Ectodermal cell (in vitro differentiated cells): Measurements from ENCODE around the gene IER5.

Experiments
- H3K27ac ChIP-seq: 2 replicates; pipeline ENCODE4 v1.7.0; 2013; ENCODE audit warnings: mild to moderate bottlenecking, low read depth, low read length; ENCODE audit not compliant: insufficient read depth, poor library complexity, severe bottlenecking
- H3K27me3 ChIP-seq: 2 replicates; pipeline ENCODE4 v1.7.0; 2013; ENCODE audit warnings: mild to moderate bottlenecking, low read length; ENCODE audit not compliant: insufficient read depth, control insufficient read depth, poor library complexity, severe bottlenecking
- H3K36me3 ChIP-seq: one replicate; pipeline ENCODE4 v1.7.0; 2013; ENCODE audit warnings: low read length; ENCODE audit not compliant: control insufficient read depth, insufficient read depth
- H3K4me1 ChIP-seq: one replicate; pipeline ENCODE4 v1.7.0; 2013; ENCODE audit warnings: low read length; ENCODE audit not compliant: control insufficient read depth, insufficient read depth
- H3K4me3 ChIP-seq: 2 replicates; pipeline ENCODE4 v1.7.0; 2013; ENCODE audit warnings: low read depth, low read length, control low read depth; ENCODE audit not compliant: insufficient read depth
- H3K9me3 ChIP-seq: 2 replicates; pipeline ENCODE4 v1.7.0; 2013; ENCODE audit warnings: mild to moderate bottlenecking, low read length, moderate library complexity; ENCODE audit not compliant: control insufficient read depth
- WGBS, 2 experiments: methylation state at CpG; one replicate each; pipeline ENCODE4 v1.1.7; 2013; ENCODE audit warnings: missing lambda C conversion rate in 2 of 2; 5-methylcytosine and 5-hydroxymethylcytosine counted together

The IER5 gene

DNA sequence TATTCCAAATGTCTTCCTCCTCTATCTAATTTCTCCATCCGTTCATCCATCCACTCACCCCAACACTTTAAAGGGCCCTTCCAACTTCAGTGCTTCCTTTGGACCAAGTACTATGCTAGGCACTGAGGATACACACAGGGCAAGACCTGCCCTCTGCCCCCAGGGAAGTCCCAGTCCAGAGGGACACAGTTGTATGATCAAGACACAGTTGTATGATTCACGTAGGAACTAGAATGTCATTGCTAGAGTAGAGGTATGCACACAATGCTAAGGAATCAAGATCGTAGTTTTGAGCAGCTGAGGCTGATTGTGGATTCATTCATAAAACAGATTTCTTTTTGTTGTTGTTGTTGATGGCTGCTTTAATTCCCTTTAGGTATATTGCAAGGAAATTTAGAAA lies 11.6 kb upstream of the IER5 start:
- no peaks in the 10 kb centered on the region for H3K36me3 ChIP-seq
- no peaks in the 10 kb centered on the region for H3K27me3 ChIP-seq
- H3K4me1 ChIP-seq, result peaks cover 8% of the 10 kb centered on the region
- no peak overlapping the region for H3K27ac ChIP-seq
- 91 to 94% methylated on average over 3 of the region's 3 CpGs for WGBS, 2 experiments
- H3K9me3 ChIP-seq, result no peaks in the 10 kb centered on the region
- no peak overlapping the region for H3K4me3 ChIP-seq

- Histone ChIP-seq H3K4me3 (no peak overlapping the region), H3K27me3 (no peaks in the 10 kb centered on the region), H3K36me3 (no peaks in the 10 kb centered on the region), H3K9me3 (no peaks in the 10 kb centered on the region), H3K4me1 (peaks cover 8% of the 10 kb centered on the region), H3K27ac (no peak overlapping the region)
- 66 to 77% methylated on average over 7 of the region's 7 CpGs for WGBS, 2 experiments
Measured at GRCh38 chr1:181077576-181078242, 10.8 kb upstream of the IER5 start.

DNA sequence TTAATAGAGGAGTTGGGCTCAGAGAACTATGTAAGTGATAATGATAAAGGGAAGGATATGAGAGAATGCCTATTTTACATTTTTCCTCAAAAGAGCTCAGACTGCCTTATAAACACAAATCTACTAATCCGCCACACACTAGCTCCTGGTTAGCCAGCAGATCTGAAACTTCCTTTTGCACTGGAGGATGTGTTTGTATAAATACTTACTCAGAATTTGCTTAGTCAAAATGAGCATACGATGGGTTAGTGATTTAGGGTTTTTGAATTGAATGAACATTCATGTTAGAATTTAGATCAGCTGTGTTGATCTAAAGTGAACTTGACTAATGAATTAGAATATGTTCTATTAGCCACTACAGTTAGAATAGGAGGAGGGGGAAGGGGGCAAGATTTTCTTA lies 9.1 kb upstream of the IER5 start:
- WGBS, 2 experiments, result 96 to 100% methylated on average over 1 to 2 of the region's 2 CpGs

DNA sequence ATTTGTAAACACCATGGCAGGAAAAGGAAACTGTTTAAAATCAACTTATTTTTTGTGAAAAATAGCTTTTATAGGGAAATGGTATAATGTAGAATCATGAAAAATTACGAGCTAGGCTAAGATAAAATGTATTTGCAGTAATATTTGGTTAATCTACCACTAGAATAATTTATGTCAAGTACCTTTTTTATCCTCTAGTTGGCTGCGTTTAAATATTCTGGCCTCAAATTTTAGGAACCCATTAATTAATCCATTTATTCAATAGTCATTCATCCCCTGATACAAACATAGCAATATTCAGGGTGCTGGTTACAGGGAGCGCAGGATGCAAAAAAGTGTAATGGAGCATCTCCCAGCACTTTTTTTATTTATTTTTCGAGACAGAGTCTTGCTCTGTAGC lies 8.6 kb upstream of the IER5 start:
- no peak overlapping the region for H3K4me3 ChIP-seq
- H3K27me3 ChIP-seq, result no peaks in the 10 kb centered on the region
- H3K36me3 ChIP-seq, result no peaks in the 10 kb centered on the region
- no peaks in the 10 kb centered on the region for H3K9me3 ChIP-seq
- WGBS, 2 experiments, result 93 to 94% methylated on average over 3 of the region's 4 CpGs
- peaks cover 8% of the 10 kb centered on the region for H3K4me1 ChIP-seq
- H3K27ac ChIP-seq, result no peak overlapping the region

More for the DNA sequence above, 9.1 kb upstream of the IER5 start:
- no peak overlapping the region for H3K27ac ChIP-seq
- H3K36me3 ChIP-seq, result no peaks in the 10 kb centered on the region
- no peaks in the 10 kb centered on the region for H3K9me3 ChIP-seq
- peaks cover 8% of the 10 kb centered on the region for H3K4me1 ChIP-seq
- no peak overlapping the region for H3K4me3 ChIP-seq
- H3K27me3 ChIP-seq, result no peaks in the 10 kb centered on the region

DNA sequence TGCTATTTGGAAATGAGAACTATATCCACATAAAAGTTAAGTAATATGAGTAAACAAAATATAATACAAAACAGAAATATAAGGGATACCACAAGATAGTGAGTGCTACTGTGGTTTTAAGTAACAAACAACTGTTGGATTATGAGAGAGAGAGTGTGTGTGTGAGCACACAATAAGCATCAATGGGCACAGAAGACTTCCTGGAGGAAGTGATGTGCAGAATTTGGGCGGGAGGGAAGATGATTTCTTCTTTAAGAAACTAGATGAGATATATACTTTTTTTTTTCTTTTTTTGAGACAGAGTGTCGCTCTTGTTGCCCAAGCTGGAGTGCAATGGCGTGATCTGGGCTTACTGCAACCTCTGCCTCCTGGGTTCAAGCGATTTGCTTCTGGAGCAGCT lies 7.9 kb upstream of the IER5 start:
- Histone ChIP-seq H3K27ac (no peak overlapping the region), H3K4me1 (peaks cover 8% of the 10 kb centered on the region), H3K36me3 (no peaks in the 10 kb centered on the region), H3K9me3 (no peaks in the 10 kb centered on the region), H3K4me3 (no peak overlapping the region), H3K27me3 (no peaks in the 10 kb centered on the region)
- 98 to 99% methylated on average over 4 of the region's 4 CpGs for WGBS, 2 experiments

GRCh38 chr1:181081395-181081794 lies 7.1 kb upstream of the IER5 start:
- Histone ChIP-seq H3K9me3 (no peaks in the 10 kb centered on the region), H3K36me3 (no peaks in the 10 kb centered on the region), H3K27me3 (peaks cover 4% of the 10 kb centered on the region), H3K27ac (no peak overlapping the region), H3K4me1 (peaks cover 8% of the 10 kb centered on the region), H3K4me3 (no peak overlapping the region)
- WGBS, 2 experiments, result 87% methylated on average over 3 of the region's 3 CpGs

GRCh38 chr1:181083842-181084605 lies 4.5 kb upstream of the IER5 start:
- Histone ChIP-seq H3K9me3 (no peaks in the 10 kb centered on the region), H3K4me1 (peaks cover 2% of the 10 kb centered on the region), H3K27ac (no peak overlapping the region), H3K27me3 (peaks cover 19% of the 10 kb centered on the region), H3K36me3 (no peaks in the 10 kb centered on the region), H3K4me3 (no peak overlapping the region)
- 47 to 55% methylated on average over 5 to 6 of the region's 6 CpGs for WGBS, 2 experiments

- Histone ChIP-seq H3K4me1 (peaks cover 2% of the 10 kb centered on the region), H3K4me3 (no peak overlapping the region), H3K9me3 (no peaks in the 10 kb centered on the region), H3K36me3 (no peaks in the 10 kb centered on the region), H3K27me3 (peaks cover 19% of the 10 kb centered on the region), H3K27ac (no peak overlapping the region)
- WGBS, 2 experiments, result 83 to 87% methylated on average over 4 of the region's 4 CpGs
Measured at GRCh38 chr1:181084606-181084969, 3.9 kb upstream of the IER5 start.

GRCh38 chr1:181086091-181086490 lies 2.4 kb upstream of the IER5 start:
- H3K36me3 ChIP-seq, result no peaks in the 10 kb centered on the region
- H3K4me3 ChIP-seq, result no peak overlapping the region
- peaks cover 4% of the 10 kb centered on the region for H3K4me1 ChIP-seq
- 92 to 95% methylated on average over 1 of the region's 1 CpG for WGBS, 2 experiments
- no peak overlapping the region for H3K27ac ChIP-seq
- peaks cover 19% of the 10 kb centered on the region for H3K27me3 ChIP-seq
- no peaks in the 10 kb centered on the region for H3K9me3 ChIP-seq

- no peak overlapping the region for H3K27ac ChIP-seq
- H3K4me1 ChIP-seq, result peaks cover 6% of the 10 kb centered on the region
- 90 to 92% methylated on average over 5 of the region's 5 CpGs for WGBS, 2 experiments
- H3K27me3 ChIP-seq, result peaks cover 19% of the 10 kb centered on the region
- no peak overlapping the region for H3K4me3 ChIP-seq
- no peaks in the 10 kb centered on the region for H3K9me3 ChIP-seq
- H3K36me3 ChIP-seq, result no peaks in the 10 kb centered on the region
Measured at GRCh38 chr1:181086926-181087325, 1.6 kb upstream of the IER5 start.
